OCI-LY3 (cell line): Measurements from ENCODE around the gene AIG1.

Experiments
- EZH2phosphoT487 ChIP-seq: fragments of 200-600 bp; shearing (Covaris generic); IDR thresholded peaks from 2 replicates; pipeline ENCODE4 v1.6.1; 2018; ENCODE audit warnings: antibody characterized with exemption, mixed run types, low read depth
- TF ChIP-seq, protein P1 (sequence below): fragments of 200-600, 300-600 bp; sonication (generic); IDR thresholded peaks from 2 replicates; pipeline ENCODE4 v1.5.1; 2014; ENCODE audit warnings: antibody characterized with exemption, low read length, low read depth

DNA sequence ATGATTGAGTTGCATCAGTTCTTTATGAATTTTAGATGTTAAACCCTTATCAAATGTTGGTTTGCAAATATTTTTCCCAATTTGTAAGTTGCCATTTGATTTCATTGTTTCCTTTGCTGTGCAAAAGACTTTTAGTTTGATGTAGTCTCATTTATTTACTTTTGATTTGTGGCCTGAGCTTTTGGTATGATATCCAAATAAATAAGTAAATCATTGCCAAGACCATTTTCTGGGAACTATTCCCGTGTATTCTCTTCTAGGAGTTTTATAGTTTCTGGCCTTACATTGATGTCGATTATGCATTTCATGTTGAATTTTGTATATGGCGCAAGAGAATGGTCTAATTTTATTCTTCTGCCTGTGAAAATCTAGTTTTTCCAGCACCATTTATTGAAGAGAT lies 13.4 kb downstream of the AIG1 start:
- TF ChIP-seq, protein P1, sequence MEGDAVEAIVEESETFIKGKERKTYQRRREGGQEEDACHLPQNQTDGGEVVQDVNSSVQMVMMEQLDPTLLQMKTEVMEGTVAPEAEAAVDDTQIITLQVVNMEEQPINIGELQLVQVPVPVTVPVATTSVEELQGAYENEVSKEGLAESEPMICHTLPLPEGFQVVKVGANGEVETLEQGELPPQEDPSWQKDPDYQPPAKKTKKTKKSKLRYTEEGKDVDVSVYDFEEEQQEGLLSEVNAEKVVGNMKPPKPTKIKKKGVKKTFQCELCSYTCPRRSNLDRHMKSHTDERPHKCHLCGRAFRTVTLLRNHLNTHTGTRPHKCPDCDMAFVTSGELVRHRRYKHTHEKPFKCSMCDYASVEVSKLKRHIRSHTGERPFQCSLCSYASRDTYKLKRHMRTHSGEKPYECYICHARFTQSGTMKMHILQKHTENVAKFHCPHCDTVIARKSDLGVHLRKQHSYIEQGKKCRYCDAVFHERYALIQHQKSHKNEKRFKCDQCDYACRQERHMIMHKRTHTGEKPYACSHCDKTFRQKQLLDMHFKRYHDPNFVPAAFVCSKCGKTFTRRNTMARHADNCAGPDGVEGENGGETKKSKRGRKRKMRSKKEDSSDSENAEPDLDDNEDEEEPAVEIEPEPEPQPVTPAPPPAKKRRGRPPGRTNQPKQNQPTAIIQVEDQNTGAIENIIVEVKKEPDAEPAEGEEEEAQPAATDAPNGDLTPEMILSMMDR: no peak
- no peak for TF ChIP-seq EZH2phosphoT487
